OCI-LY1 (cell line): ENCODE results near the gene RAB39B.
A peak's percentile ranks its signal among the peaks of the same experiment; 100 is the strongest.
"Not testable (repeated sequence)": the region's sequence is repeated elsewhere in the genome, so short reads cannot be mapped to it uniquely, and the experiment has no call there.

Experiments used
- H2AFZ ChIP-seq: fragments of 200-600 bp; sonication (generic), shearing (Covaris generic); 2 replicates; pipeline ENCODE4 v1.6.0; 2014; ENCODE audit warnings: antibody characterized with exemption, mild to moderate bottlenecking, low read length
- H3F3A ChIP-seq: fragments of 200-600 bp; sonication (generic), shearing (Covaris generic); 2 replicates; pipeline ENCODE4 v1.6.0; 2014; ENCODE audit warnings: mild to moderate bottlenecking, antibody characterized with exemption, low read length, moderate library complexity; ENCODE audit not compliant: insufficient read depth
- H3K27ac ChIP-seq: fragments of 200-600 bp; sonication (generic); 2 replicates; pipeline ENCODE4 v1.5.1; 2014; ENCODE audit warnings: low read length, mixed run types, mild to moderate bottlenecking, low read depth; ENCODE audit not compliant: poor library complexity, severe bottlenecking
- H3K27me3 ChIP-seq: fragments of 200-600 bp; sonication (generic); 2 replicates; pipeline ENCODE4 v1.6.0; 2014; ENCODE audit warnings: antibody characterized with exemption, mild to moderate bottlenecking, low read length, moderate library complexity; ENCODE audit not compliant: insufficient read depth
- H3K36me3 ChIP-seq: fragments of 200-600 bp; sonication (generic); 2 replicates; pipeline ENCODE4 v1.6.1; 2014; ENCODE audit warnings: mild to moderate bottlenecking, antibody characterized with exemption, low read length, moderate library complexity, mixed read lengths; ENCODE audit not compliant: insufficient read depth
- H3K4me1 ChIP-seq: fragments of 200-600 bp; sonication (generic); 2 replicates; pipeline ENCODE4 v1.5.1; 2014; ENCODE audit warnings: mild to moderate bottlenecking, low read length, moderate library complexity; ENCODE audit not compliant: insufficient read depth, severe bottlenecking
- H3K4me2 ChIP-seq: fragments of 200-600 bp; sonication (generic), shearing (Covaris generic); 2 replicates; pipeline ENCODE4 v1.6.1; 2014; ENCODE audit warnings: low read length
- H3K4me3 ChIP-seq: fragments of 200-600 bp; sonication (generic); 2 replicates; pipeline ENCODE4 v1.5.1; 2014; ENCODE audit warnings: low read length, low read depth, mild to moderate bottlenecking, mixed read lengths; ENCODE audit not compliant: poor library complexity, severe bottlenecking
- H3K79me2 ChIP-seq: fragments of 200-600 bp; shearing (Covaris generic); 2 replicates; pipeline ENCODE4 v1.6.1; 2016; ENCODE audit warnings: mixed run types, low read length, mixed read lengths; ENCODE audit not compliant: insufficient read depth
- H3K9ac ChIP-seq: fragments of 200-600 bp; sonication (generic), shearing (Covaris generic); 2 replicates; pipeline ENCODE4 v1.6.1; 2014; ENCODE audit warnings: mild to moderate bottlenecking, low read length, mixed read lengths
- H3K9me2 ChIP-seq: fragments of 200-600 bp; sonication (generic), shearing (Covaris generic); 2 replicates; pipeline ENCODE4 v1.6.1; 2014; ENCODE audit warnings: low read depth, mild to moderate bottlenecking, low read length, mixed read lengths
- H3K9me3 ChIP-seq: fragments of 200-600 bp; shearing (Covaris generic); 2 replicates; pipeline ENCODE4 v1.6.1; 2014; ENCODE audit warnings: low read length, mixed read lengths
- H4K20me1 ChIP-seq: fragments of 200-600 bp; sonication (generic), shearing (Covaris generic); 2 replicates; pipeline ENCODE4 v1.6.0; 2016; ENCODE audit warnings: mild to moderate bottlenecking, low read length; ENCODE audit not compliant: insufficient read depth
- EZH2 ChIP-seq: fragments of 200-600 bp; sonication (generic), shearing (Covaris generic); IDR thresholded peaks from 2 replicates; pipeline ENCODE4 v1.8.0; 2017; ENCODE audit warnings: borderline replicate concordance, mixed run types, mild to moderate bottlenecking, antibody characterized with exemption, low read length, moderate library complexity, mixed read lengths
- TF ChIP-seq, protein P1 (sequence below): fragments of 200-600 bp; sonication (generic), shearing (Covaris generic); IDR thresholded peaks from 2 replicates; pipeline ENCODE4 v1.5.1; 2017; ENCODE audit warnings: mild to moderate bottlenecking, antibody characterized with exemption, low read length, moderate library complexity, mixed read lengths

The RAB39B gene

DNA sequence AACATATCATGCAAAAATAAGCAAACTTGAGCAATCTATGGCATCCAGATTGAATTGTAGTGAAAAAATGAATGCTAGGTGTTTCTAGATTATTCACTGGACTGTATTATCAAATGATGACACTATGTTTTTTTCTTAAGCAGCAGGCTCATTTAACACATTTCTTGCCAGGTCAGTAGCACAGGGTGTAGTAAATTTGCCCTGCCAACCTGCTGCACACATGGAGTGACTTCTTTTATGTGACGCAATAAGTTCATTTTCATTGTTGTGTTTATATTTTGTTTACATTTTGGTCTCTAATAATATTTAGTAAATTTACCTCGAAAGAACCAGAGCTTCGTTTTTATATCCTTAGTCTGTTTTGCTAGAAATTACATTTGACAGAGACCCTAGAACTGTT, 38.5 kb downstream of the RAB39B start:
- H3K27ac ChIP-seq: no peak overlapping the region
- no peaks in the 10 kb centered on the region for H3F3A ChIP-seq
- H3K9ac ChIP-seq: no peak overlapping the region
- H3K4me3 ChIP-seq: no peak overlapping the region
- peaks cover 59% of the 10 kb centered on the region for H3K36me3 ChIP-seq
- H3K79me2 ChIP-seq: no peaks in the 10 kb centered on the region
- TF ChIP-seq, protein P1, sequence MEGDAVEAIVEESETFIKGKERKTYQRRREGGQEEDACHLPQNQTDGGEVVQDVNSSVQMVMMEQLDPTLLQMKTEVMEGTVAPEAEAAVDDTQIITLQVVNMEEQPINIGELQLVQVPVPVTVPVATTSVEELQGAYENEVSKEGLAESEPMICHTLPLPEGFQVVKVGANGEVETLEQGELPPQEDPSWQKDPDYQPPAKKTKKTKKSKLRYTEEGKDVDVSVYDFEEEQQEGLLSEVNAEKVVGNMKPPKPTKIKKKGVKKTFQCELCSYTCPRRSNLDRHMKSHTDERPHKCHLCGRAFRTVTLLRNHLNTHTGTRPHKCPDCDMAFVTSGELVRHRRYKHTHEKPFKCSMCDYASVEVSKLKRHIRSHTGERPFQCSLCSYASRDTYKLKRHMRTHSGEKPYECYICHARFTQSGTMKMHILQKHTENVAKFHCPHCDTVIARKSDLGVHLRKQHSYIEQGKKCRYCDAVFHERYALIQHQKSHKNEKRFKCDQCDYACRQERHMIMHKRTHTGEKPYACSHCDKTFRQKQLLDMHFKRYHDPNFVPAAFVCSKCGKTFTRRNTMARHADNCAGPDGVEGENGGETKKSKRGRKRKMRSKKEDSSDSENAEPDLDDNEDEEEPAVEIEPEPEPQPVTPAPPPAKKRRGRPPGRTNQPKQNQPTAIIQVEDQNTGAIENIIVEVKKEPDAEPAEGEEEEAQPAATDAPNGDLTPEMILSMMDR: no peak
- TF ChIP-seq EZH2: no peak
- H3K4me2 ChIP-seq: no peak overlapping the region
- H3K9me3 ChIP-seq: no peaks in the 10 kb centered on the region
- no peaks in the 10 kb centered on the region for H3K4me1 ChIP-seq
- H3K27me3 ChIP-seq: no peaks in the 10 kb centered on the region
- no peak overlapping the region for H2AFZ ChIP-seq
- H4K20me1 ChIP-seq: no peaks in the 10 kb centered on the region
- H3K9me2 ChIP-seq: no peaks in the 10 kb centered on the region

DNA sequence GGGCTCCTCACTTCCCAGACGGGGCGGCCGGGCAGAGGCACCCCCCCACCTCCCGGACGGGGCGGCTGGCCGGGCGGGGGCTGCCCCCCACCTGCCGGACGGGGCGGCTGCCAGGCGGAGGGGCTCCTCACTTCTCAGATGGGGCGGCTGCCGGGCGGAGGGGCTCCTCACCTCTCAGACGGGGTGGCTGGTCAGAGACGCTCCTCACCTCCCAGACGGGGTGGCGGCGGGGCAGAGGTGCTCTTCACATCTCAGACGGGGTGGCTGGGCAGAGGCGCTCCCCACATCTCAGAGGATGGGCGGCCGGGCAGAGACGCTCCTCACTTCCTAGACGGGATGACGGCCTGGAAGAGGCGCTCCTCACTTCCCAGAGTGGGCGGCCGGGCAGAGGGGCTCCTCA, 40.5 kb downstream of the RAB39B start:
- not testable (repeated sequence) for H3K9ac ChIP-seq, H3K9me3 ChIP-seq, H3K4me3 ChIP-seq, H3F3A ChIP-seq, H3K4me2 ChIP-seq, H3K27me3 ChIP-seq, H3K79me2 ChIP-seq, H3K9me2 ChIP-seq, H3K27ac ChIP-seq, H3K4me1 ChIP-seq, H2AFZ ChIP-seq, H4K20me1 ChIP-seq
- H3K36me3 ChIP-seq: peaks cover 58% of the 10 kb centered on the region

DNA sequence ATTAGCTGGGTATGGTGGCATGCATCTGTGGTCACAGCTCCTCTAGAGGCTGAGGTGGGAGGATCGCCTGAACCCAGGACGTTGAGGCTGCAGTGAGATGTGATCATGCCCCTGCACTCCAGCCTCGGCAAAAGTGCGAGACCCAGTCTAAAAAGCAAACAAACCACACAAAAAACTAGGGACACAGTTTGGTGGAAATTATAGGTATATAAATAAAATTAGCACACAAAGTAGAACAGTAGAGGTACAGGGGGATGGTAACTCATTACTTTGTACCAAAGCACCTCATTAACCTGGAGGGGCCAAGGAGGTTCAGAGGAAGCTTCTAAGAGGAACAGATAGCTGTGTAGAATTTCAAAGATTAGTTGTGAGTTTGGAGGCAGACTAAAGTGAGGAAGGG, 42.9 kb downstream of the RAB39B start:
- no peak for TF ChIP-seq EZH2
- TF ChIP-seq, protein P1: no peak

DNA sequence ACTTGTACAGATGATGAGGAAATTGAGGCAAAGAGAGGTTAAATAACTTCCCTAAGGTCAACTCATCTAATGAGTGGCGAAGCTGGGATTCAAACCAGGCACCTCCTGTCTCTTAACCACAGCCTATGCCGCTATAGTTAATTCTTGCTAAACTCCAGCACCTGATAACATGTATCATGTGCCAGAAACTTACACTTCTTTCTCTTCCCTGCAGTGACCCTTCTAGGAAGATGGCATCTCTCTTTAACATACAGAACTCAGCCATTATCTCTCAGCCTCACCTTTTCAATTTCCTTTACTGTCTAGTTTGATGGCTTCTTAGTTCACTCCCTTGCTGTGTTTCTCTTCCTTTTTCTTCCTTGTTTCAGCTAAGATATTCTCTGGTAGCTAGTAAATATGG, 45.5 kb downstream of the RAB39B start:
- no peaks in the 10 kb centered on the region for H3K9me3 ChIP-seq
- no peaks in the 10 kb centered on the region for H4K20me1 ChIP-seq
- no peaks in the 10 kb centered on the region for H3K27me3 ChIP-seq
- peaks cover 28% of the 10 kb centered on the region for H3K79me2 ChIP-seq
- peaks cover 32% of the 10 kb centered on the region for H3K36me3 ChIP-seq
- H3K9me2 ChIP-seq: no peaks in the 10 kb centered on the region
- H3K4me1 ChIP-seq: peaks cover 21% of the 10 kb centered on the region
- peak overlapping the region; percentile 88; the same call in 1 of the 2 replicates for H3K4me2 ChIP-seq
- H3F3A ChIP-seq: no peaks in the 10 kb centered on the region
- H3K9ac ChIP-seq: no peak overlapping the region
- H3K27ac ChIP-seq: no peak overlapping the region
- no peak for TF ChIP-seq EZH2
- TF ChIP-seq, protein P1: no peak
- no peak overlapping the region for H2AFZ ChIP-seq
- peak overlapping the region; percentile 95 for H3K4me3 ChIP-seq

More for the DNA sequence above, 42.9 kb downstream of the RAB39B start:
- no peaks in the 10 kb centered on the region for H3K27me3 ChIP-seq
- peaks cover 28% of the 10 kb centered on the region for H3K79me2 ChIP-seq
- no peaks in the 10 kb centered on the region for H3F3A ChIP-seq
- no peak overlapping the region for H3K9ac ChIP-seq
- H4K20me1 ChIP-seq: no peaks in the 10 kb centered on the region
- H2AFZ ChIP-seq: no peak overlapping the region
- H3K4me1 ChIP-seq: peaks cover 16% of the 10 kb centered on the region
- H3K36me3 ChIP-seq: peaks cover 40% of the 10 kb centered on the region
- H3K9me2 ChIP-seq: no peaks in the 10 kb centered on the region
- no peak overlapping the region for H3K4me2 ChIP-seq
- H3K4me3 ChIP-seq: no peak overlapping the region
- no peaks in the 10 kb centered on the region for H3K9me3 ChIP-seq
- no peak overlapping the region for H3K27ac ChIP-seq
